NCI-H69 (cell line): ENCODE results near the gene REM1.

Experiments used
- DNase-seq: peaks from one replicate; lab custom pipeline; 2025; lab: John Stamatoyannopoulos, UW

REM1 gene

DNA sequence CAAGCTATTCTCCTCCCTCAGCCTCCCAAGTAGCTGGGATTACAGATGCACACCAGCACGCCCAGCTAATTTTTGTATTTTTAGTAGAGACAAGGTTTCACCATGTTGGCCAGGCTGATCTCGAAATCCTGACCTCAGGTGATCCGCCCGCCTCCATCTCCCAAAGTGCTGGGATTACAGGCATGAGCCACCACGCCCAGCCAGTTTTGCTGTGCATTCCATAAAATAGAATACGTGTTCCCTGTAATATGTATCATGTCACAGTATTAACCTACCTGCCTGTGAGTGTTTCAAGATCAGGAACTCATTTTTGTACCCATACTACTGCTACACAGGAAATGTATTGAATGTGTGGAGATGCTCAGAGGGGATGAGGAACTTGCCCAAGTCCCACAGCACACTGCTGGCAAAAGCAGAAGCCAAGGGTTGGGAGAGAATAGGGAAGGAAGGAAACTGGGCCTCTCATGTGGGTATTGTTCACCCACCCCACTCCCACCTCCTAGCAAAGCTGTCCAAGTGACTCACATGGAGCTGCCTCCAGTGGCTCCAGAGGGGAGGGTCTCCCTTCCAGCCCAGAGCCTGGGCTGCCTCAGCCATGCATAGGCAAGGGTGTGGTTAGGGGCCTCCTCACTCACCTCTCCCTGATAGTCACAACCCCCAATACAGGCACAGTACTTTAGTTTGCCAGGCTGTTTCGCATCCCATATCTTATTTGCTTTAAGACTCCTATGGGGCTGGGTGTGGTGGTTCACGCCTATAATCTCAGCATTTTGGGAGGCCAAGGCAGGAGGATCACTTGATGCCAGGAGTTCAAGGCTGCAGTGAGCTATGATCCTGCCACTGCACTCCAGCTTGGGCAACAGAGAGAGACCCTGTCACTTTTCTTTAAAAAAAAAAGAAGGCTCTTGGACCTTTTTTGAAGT is 48.5 kb downstream of the REM1 start:
- DNase-seq, result no peak

DNA sequence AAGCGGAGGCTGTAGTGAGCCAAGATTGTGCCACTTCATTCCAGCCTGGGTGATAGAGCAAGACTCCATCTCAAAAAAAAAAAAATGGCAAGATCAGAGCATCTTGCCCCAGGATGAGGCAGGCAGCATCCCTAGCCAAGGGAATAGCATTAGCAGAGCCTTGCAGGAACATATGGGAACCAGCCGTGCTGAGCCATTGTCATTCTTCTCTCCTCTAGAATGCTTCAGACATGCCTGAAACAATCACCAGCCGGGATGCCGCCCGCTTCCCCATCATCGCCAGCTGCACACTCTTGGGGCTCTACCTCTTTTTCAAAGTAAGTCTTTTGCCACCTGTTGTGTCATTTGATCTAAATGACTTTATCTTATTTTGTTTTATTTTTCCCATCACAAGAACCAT is 52.2 kb downstream of the REM1 start:
- DNase-seq, result no peak
